ENCODE results near the gene CIDEB. TPM values are rescaled to one million over a fixed set of nuclear protein-coding genes. Genes with fewer than 3 reads are reported as not detected.
A peak's percentile ranks its signal among the peaks of the same experiment; 100 is the strongest.

CIDEB gene
- total RNA-seq, 4 donors from 2014 or later: 22.3 to 184 (median 136) TPM

- DNase-seq: no peak
- Histone ChIP-seq H3K27me3 (no peaks in the 10 kb centered on the region), H3K9me3 (no peaks in the 10 kb centered on the region), H3K27ac (no peak overlapping the region), H3K36me3 (peaks cover 0 to 7% (median 0%) of the 10 kb centered on the region in 3 donors), H3K4me3 (no peak overlapping the region), H3K4me1 (peaks cover 0 to 22% (median 5%) of the 10 kb centered on the region in 4 donors)
- TF ChIP-seq POLR2A (IDR thresholded peaks at IDR 0.05): no peak
- TF ChIP-seq, protein P1, sequence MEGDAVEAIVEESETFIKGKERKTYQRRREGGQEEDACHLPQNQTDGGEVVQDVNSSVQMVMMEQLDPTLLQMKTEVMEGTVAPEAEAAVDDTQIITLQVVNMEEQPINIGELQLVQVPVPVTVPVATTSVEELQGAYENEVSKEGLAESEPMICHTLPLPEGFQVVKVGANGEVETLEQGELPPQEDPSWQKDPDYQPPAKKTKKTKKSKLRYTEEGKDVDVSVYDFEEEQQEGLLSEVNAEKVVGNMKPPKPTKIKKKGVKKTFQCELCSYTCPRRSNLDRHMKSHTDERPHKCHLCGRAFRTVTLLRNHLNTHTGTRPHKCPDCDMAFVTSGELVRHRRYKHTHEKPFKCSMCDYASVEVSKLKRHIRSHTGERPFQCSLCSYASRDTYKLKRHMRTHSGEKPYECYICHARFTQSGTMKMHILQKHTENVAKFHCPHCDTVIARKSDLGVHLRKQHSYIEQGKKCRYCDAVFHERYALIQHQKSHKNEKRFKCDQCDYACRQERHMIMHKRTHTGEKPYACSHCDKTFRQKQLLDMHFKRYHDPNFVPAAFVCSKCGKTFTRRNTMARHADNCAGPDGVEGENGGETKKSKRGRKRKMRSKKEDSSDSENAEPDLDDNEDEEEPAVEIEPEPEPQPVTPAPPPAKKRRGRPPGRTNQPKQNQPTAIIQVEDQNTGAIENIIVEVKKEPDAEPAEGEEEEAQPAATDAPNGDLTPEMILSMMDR (IDR thresholded peaks at IDR 0.05): no peak
Observed at GRCh38 chr14:24342889-24343288, 35.1 kb upstream of the CIDEB start.

DNA sequence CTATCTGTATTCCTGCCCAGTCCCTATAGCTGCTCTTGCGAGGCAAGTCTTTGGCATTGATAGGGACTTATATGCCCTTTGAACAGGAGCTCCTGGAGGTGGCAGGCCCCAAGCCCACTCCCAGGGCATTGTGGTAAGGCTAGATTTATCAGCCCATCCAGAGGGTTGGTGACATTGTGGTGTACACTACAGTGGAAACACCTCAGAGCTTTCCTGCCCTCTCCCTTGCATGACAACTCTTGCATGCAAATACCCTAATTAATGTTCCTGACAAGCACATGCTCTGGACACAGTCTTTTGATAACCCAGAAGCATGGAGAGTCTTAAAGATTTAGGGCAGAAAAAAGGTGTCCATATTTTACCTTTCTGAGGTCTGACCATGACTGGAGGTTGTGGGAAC, 32.8 kb upstream of the CIDEB start:
- TF ChIP-seq, protein P1 (IDR thresholded peaks at IDR 0.05): no peak
- no peak for TF ChIP-seq POLR2A (IDR thresholded peaks at IDR 0.05)
- no peak overlapping the region for H3K27ac ChIP-seq

GRCh38 chr14:24339284-24340151, 31.7 kb upstream of the CIDEB start, which contains the start of gene RIPK3:
Gene RIPK3 (minus strand): TSS chr14:24339991. CDS start chr14:24339826, 165 bp downstream.
- Histone ChIP-seq H3K27me3 (peaks cover 0 to 9% of the 10 kb centered on the region in 2 donors), H3K36me3 (peaks cover 0 to 26% (median 0%) of the 10 kb centered on the region in 3 donors), H3K4me1 (peaks cover 0 to 26% (median 10%) of the 10 kb centered on the region in 4 donors), H3K9me3 (no peaks in the 10 kb centered on the region), H3K27ac (peak within 1 kb of the TSS; percentile 58 to 83 (median 78)), H3K4me3 (peak within 1 kb of the TSS; percentile 66 to 75 (median 70))
- TF ChIP-seq, protein P1 (IDR thresholded peaks at IDR 0.05): no peak
- TF ChIP-seq POLR2A (IDR thresholded peaks at IDR 0.05): peak; percentile 44 to 50
- DNase-seq: peak; percentile 84 to 93 (median 87)

More for the DNA sequence above, 32.8 kb upstream of the CIDEB start:
- no peak for DNase-seq
- Histone ChIP-seq H3K9me3 (no peaks in the 10 kb centered on the region), H3K4me1 (peaks cover 0 to 17% (median 5%) of the 10 kb centered on the region in 4 donors), H3K36me3 (peaks cover 0 to 26% (median 0%) of the 10 kb centered on the region in 3 donors), H3K27me3 (no peaks in the 10 kb centered on the region), H3K4me3 (no peak overlapping the region)

- H3K4me1 ChIP-seq: peaks cover 0 to 32% (median 16%) of the 10 kb centered on the region in 4 donors
- DNase-seq: no peak
- no peaks in the 10 kb centered on the region for H3K9me3 ChIP-seq
- H3K27ac ChIP-seq: peak overlapping the region in 1 of 4 donors; percentile 83
- peak overlapping the region; percentile 66 to 75 (median 70) for H3K4me3 ChIP-seq
- H3K27me3 ChIP-seq: peaks cover 0 to 12% of the 10 kb centered on the region in 2 donors
- peaks cover 0 to 26% (median 0%) of the 10 kb centered on the region in 3 donors for H3K36me3 ChIP-seq
- TF ChIP-seq, protein P1 (IDR thresholded peaks at IDR 0.05): no peak
Observed at GRCh38 chr14:24338843-24339242, 31.1 kb upstream of the CIDEB start.

GRCh38 chr14:24337824-24338175, 30.0 kb upstream of the CIDEB start:
- peaks cover 0 to 12% of the 10 kb centered on the region in 2 donors for H3K27me3 ChIP-seq
- peaks cover 0 to 42% (median 25%) of the 10 kb centered on the region in 4 donors for H3K4me1 ChIP-seq
- H3K27ac ChIP-seq: no peak overlapping the region
- no peak for DNase-seq
- H3K4me3 ChIP-seq: no peak overlapping the region
- no peaks in the 10 kb centered on the region for H3K9me3 ChIP-seq
- H3K36me3 ChIP-seq: peaks cover 0 to 26% (median 0%) of the 10 kb centered on the region in 3 donors
- TF ChIP-seq POLR2A (IDR thresholded peaks at IDR 0.05): no peak
- TF ChIP-seq, protein P1 (IDR thresholded peaks at IDR 0.05): no peak

Data from Peyer's patch (tissue), 4 donors.